Right lobe of liver (tissue), 6 donors: ENCODE measurements around the gene RGS9. TPM values are rescaled to one million over a fixed set of nuclear protein-coding genes. Genes with fewer than 3 reads are reported as not detected.

Source experiments
- ATAC-seq, 4 donors: fragments of 200-7000 bp; cut with Tn5 transposase; one replicate each; pipeline ENCODE4 v1.9.1; 2020; ENCODE audit warnings: mild to moderate bottlenecking in 4 of 4, moderate library complexity in 4 of 4
- DNase-seq, 3 donors: peaks; one replicate each; pipeline ENCODE4 v3.0.0-alpha.2; 2020
- H3K27ac ChIP-seq, 3 donors: fragments of 200-600 bp; one replicate each; pipeline ENCODE4 v1.8.0; 2022
- H3K27me3 ChIP-seq, 2 donors: fragments of 200-600 bp; one replicate each; pipeline ENCODE4 v1.8.0; 2022
- H3K36me3 ChIP-seq, 4 donors: fragments of 200-600 bp; sonication (generic) in 1 of 4; one replicate each; pipeline versions ENCODE4 v1.5.1 to v1.8.0; 2017 to 2022; ENCODE audit warnings: control low read depth in 1 of 4
- H3K4me1 ChIP-seq, 4 donors: fragments of 200-600 bp; sonication (generic) in 1 of 4; one replicate each; pipeline versions ENCODE4 v1.5.1 to v1.8.0; 2017 to 2022; ENCODE audit warnings: control low read depth in 1 of 4
- H3K4me3 ChIP-seq, 3 donors: fragments of 200-600 bp; one replicate each; pipeline ENCODE4 v1.8.0; 2022
- H3K9me3 ChIP-seq, 4 donors: fragments of 200-600 bp; sonication (generic) in 1 of 4; one replicate each; pipeline versions ENCODE4 v1.5.1 to v1.8.0; 2017 to 2022; ENCODE audit warnings: control low read depth in 1 of 4
- POLR2A ChIP-seq: fragments of 450-650 bp; IDR thresholded peaks from one replicate; pipeline ENCODE4 v1.6.1; 2017; ENCODE audit warnings: antibody characterized with exemption, mild to moderate bottlenecking
- WGBS: methylation state at CpG from one replicate; pipeline ENCODE4 v1.1.6; 2018; ENCODE audit warnings: low coverage, low lambda C conversion rate; ENCODE audit not compliant: insufficient coverage; ENCODE audit errors: missing lambda C conversion rate; 5-methylcytosine and 5-hydroxymethylcytosine counted together
- intact Hi-C, 2 donors: fragments of 100-400 bp; cut with DNase I; formaldehyde crosslinking; loops; one replicate each; pipeline versions ENCODE4 v1.11.2 to v1.14.1; 2022
- total RNA-seq, 6 experiments: library from RNA; depleted of rRNA in 2 of 6; stranded (reverse); fragments of >200 nt in 2 of 6; fragmentation: NEBNext Ultra II Directional in 3 of 6; extraction: Animal tissue kit (Norgen Biotek cat#: 25700) in 3 of 6; gene quantifications; one replicate each; pipeline versions ENCODE4 v1.1.0 to v1.2.4, GENCODE V29; 2016 to 2023
- TF ChIP-seq, protein P1 (sequence below), 4 donors: fragments of 200-600 bp in 3 of 4; fragments of 450-650 bp in 1 of 4; IDR thresholded peaks; one replicate each; pipeline versions ENCODE4 v1.5.1 to v1.8.0; 2016 to 2022; ENCODE audit warnings: antibody characterized with exemption in 4 of 4, mild to moderate bottlenecking in 2 of 4
- donor health status: DM: no; HTN: yes; CAD: no.
- donor health status: DM: no; HTN: no; CAD: no.
- donor health status: DM: no; HTN: no; CAD: no.
- donor health status: DM: no; HTN: yes; CAD: no.
- donor health status: DM: no; HTN: yes; CAD: no.

The RGS9 gene
- total RNA-seq, 6 experiments from 2014 or later, result 1.9 to 12.8 (median 5.7) TPM

DNA sequence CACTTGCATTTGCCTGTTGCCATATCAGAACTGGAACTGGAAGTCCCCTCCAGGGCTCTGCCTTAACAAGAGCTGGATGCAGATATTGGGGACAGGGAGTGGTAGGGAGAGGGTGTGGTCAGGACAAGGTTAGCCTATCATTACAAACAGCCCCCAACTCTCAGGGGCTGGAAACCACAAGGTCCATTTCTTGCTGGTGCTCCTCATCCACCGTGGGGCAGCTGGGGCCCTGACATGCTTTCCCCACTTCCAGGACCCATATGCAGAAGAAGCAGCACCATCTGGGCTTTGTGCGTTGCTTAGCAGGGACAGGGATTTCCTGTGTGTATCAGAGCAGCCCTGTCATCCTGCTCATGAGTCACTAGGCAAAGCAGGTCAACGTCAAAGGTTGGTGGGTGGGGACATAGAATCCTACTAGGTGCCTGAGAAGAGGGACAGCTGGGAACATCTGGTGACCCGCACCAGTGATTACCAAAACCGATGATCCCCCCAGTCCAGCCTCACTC lies 26.9 kb downstream of the RGS9 start:
- H3K36me3 ChIP-seq, result no peaks in the 10 kb centered on the region
- TF ChIP-seq POLR2A, result no peak
- ATAC-seq, result peak in 1 of 4 donors; percentile 68
- H3K9me3 ChIP-seq, result no peaks in the 10 kb centered on the region
- DNase-seq, result no peak
- H3K27ac ChIP-seq, result no peak overlapping the region
- no peaks in the 10 kb centered on the region for H3K27me3 ChIP-seq
- no peak overlapping the region for H3K4me3 ChIP-seq
- WGBS, result 54% methylated on average over 4 of the region's 5 CpGs
- no peaks in the 10 kb centered on the region for H3K4me1 ChIP-seq
- intact Hi-C loops, result no loop called here

DNA sequence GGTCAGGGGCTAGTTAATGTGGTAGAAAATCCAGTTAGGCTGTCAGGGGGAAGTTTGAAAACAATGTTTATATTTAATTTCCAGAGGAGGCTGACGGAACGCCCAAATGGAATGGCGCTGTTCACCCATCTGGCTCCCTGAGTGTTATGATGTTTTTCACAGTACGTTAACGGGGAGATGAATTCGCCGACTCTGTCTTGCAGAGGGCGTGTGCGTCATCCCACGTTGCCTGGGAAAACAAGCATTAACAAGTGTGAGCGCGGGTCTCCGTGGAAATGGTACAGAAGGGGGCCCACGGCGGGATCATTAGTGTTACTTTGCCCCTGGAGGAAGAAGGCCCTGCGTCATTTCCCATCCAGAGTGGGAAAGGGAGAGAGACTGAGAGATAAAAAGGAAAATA lies 29.6 kb downstream of the RGS9 start:
- peaks cover 0 to 3% (median 0%) of the 10 kb centered on the region in 4 donors for H3K4me1 ChIP-seq
- no peaks in the 10 kb centered on the region for H3K27me3 ChIP-seq
- H3K4me3 ChIP-seq, result no peak overlapping the region
- WGBS, result 90% methylated on average over 15 of the region's 16 CpGs
- DNase-seq (no peak), ATAC-seq (no peak)
- intact Hi-C loops, result no loop called here
- H3K9me3 ChIP-seq, result no peaks in the 10 kb centered on the region
- TF ChIP-seq POLR2A, result no peak
- TF ChIP-seq, protein P1, sequence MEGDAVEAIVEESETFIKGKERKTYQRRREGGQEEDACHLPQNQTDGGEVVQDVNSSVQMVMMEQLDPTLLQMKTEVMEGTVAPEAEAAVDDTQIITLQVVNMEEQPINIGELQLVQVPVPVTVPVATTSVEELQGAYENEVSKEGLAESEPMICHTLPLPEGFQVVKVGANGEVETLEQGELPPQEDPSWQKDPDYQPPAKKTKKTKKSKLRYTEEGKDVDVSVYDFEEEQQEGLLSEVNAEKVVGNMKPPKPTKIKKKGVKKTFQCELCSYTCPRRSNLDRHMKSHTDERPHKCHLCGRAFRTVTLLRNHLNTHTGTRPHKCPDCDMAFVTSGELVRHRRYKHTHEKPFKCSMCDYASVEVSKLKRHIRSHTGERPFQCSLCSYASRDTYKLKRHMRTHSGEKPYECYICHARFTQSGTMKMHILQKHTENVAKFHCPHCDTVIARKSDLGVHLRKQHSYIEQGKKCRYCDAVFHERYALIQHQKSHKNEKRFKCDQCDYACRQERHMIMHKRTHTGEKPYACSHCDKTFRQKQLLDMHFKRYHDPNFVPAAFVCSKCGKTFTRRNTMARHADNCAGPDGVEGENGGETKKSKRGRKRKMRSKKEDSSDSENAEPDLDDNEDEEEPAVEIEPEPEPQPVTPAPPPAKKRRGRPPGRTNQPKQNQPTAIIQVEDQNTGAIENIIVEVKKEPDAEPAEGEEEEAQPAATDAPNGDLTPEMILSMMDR (IDR thresholded peaks at IDR 0.05), result no peak
- H3K36me3 ChIP-seq, result no peaks in the 10 kb centered on the region
- no peak overlapping the region for H3K27ac ChIP-seq

DNA sequence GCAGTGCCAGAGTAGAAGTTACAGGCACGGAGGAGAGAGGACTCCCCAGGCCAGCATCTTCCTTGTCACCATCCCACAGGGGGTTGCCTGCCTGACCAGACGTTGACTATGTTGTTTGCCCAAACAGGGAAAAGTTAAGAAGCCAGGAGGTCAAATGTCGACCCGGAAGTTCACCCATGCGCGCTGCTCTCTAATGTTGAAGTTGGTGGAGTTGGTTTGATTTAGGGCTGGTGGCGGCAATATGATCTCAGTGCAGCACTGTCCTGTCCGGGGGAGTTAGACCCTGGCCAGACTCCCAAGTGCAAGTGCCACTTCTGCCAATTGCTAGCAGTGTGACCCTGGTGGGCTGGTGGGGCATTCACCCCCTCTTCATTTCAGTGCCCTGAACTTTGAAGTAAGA lies 30.4 kb downstream of the RGS9 start:
- Histone ChIP-seq H3K27me3 (no peaks in the 10 kb centered on the region), H3K36me3 (no peaks in the 10 kb centered on the region), H3K4me3 (no peak overlapping the region), H3K27ac (no peak overlapping the region), H3K4me1 (peaks cover 0 to 3% (median 0%) of the 10 kb centered on the region in 4 donors), H3K9me3 (no peaks in the 10 kb centered on the region)
- ATAC-seq, result no peak
- no peak for DNase-seq
- 55% methylated on average over 5 of the region's 8 CpGs for WGBS
- intact Hi-C loops, result no loop called here
- TF ChIP-seq, protein P1 (IDR thresholded peaks at IDR 0.05), result no peak
- no peak for TF ChIP-seq POLR2A

DNA sequence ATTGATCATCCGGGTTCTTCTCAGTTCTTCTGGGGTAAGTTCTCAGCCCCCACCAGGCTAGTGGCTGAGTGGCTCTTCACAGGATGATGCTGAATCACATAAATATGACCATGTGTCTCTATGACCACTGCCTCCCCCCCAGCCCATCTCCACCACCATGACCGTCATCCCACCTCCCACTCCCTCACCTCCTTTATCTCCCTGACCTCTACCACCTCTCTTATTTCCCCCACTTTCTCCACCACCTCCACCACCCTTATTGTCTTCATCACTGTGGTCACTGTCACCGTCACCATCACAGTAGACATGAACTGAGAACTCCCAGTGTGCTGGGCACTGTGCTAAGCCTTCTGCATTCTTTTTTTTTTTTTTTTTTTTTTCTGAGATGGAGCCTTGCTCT lies 32.5 kb downstream of the RGS9 start:
- Histone ChIP-seq H3K27ac (no peak overlapping the region), H3K27me3 (no peaks in the 10 kb centered on the region), H3K9me3 (no peaks in the 10 kb centered on the region), H3K4me3 (no peak overlapping the region), H3K36me3 (no peaks in the 10 kb centered on the region), H3K4me1 (peaks cover 0 to 3% (median 0%) of the 10 kb centered on the region in 4 donors)
- 92% methylated on average over 3 of the region's 3 CpGs for WGBS
- no peak for DNase-seq
- TF ChIP-seq, protein P1 (IDR thresholded peaks at IDR 0.05), result no peak
- TF ChIP-seq POLR2A, result no peak
- no peak for ATAC-seq
- intact Hi-C loops, result no loop called here

DNA sequence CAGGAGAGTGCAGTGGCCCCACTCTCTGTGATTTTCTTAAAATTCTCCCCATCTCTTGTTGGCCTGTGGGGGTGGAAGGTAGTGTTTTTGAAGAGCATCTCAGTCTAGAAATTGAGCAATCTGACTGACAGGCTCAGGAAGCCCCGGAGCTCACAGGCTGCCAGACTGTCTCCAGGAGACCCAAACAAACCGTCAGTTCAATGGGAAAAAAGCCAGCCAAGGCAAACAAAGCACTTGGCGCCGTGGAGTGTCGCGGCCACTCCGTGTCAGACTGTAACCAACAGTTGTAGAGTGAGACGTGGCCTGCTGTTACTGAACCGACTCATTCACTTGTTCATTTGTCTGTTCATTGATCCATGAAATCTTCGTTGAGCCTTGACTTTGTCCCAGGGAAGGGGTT lies 33.7 kb downstream of the RGS9 start:
- WGBS, result 43% methylated on average over 1 of the region's 10 CpGs
- TF ChIP-seq, protein P1 (IDR thresholded peaks at IDR 0.05), result no peak
- TF ChIP-seq POLR2A, result no peak
- H3K4me1 ChIP-seq, result peaks cover 0 to 3% (median 0%) of the 10 kb centered on the region in 4 donors
- intact Hi-C loops, result no loop called here
- no peak overlapping the region for H3K27ac ChIP-seq
- DNase-seq (peak; percentile 63 to 73 (median 67)), ATAC-seq (peak; percentile 85 to 96 (median 92))
- H3K9me3 ChIP-seq, result no peaks in the 10 kb centered on the region
- H3K27me3 ChIP-seq, result no peaks in the 10 kb centered on the region
- no peaks in the 10 kb centered on the region for H3K36me3 ChIP-seq
- no peak overlapping the region for H3K4me3 ChIP-seq
